Coronary artery (tissue), 2 donors: ENCODE data around the gene FBXW9.
"Not testable (repeated sequence)": the region's sequence is repeated elsewhere in the genome, so short reads cannot be mapped to it uniquely, and the experiment has no call there.

ENCODE experiments used
- DNase-seq: peaks from one replicate; pipeline ENCODE4 v3.0.0-alpha.2; 2017; ENCODE audit warnings: low spot score
- H3K27ac ChIP-seq, 2 donors: fragments of 200-600 bp; sonication (generic); one replicate each; pipeline ENCODE4 v1.5.1; 2016 to 2019
- H3K4me3 ChIP-seq: fragments of 200-600 bp; sonication (generic); 2 replicates; pipeline ENCODE4 v1.5.1; 2016; ENCODE audit warnings: mild to moderate bottlenecking, moderate library complexity
- TF ChIP-seq, protein P1 (sequence below): fragments of 200-600 bp; sonication (generic); IDR thresholded peaks from one replicate; pipeline ENCODE4 v1.5.1; 2019; ENCODE audit warnings: antibody characterized with exemption

Gene FBXW9

DNA sequence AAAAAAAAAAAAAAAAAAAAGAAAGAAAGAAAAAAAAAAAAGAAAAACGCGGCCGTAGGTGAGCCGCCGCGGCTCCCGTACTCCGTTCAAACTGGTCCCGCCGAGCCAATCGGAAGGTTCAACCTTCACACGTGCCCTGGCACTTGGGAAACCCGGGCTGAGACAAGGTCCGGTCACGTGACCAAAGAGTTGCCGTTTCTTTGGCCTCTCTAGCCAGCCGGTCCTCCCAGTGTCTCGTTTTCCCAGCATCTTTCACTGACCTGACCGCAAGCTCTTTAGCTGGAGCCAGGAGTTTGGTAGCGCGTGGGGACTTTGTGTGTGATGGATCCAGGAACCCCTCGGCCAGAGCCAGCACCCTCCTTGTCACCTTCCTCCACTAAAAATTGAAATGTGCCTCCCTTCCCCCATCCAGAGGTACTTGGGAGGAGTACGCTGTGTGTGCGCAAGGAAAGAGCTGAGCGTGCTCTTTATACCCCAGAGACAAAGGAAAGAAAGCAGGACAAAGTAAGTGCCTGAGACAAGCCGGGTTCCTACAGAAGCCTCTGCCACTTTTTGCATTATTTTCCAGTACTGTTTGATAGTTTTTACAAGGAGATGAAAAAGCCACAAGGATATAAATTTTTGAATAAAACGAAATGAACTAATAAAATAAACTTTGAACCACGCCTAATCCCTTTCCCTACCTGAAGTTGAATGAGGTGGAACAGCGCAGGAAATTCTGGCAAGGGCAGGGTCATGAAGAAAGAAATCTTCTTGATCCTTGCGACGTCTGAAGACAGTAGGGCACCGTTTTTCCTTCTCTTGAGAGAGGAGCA is 26.3 kb upstream of the FBXW9 start:
- peak; percentile 98 for DNase-seq
- TF ChIP-seq, protein P1, sequence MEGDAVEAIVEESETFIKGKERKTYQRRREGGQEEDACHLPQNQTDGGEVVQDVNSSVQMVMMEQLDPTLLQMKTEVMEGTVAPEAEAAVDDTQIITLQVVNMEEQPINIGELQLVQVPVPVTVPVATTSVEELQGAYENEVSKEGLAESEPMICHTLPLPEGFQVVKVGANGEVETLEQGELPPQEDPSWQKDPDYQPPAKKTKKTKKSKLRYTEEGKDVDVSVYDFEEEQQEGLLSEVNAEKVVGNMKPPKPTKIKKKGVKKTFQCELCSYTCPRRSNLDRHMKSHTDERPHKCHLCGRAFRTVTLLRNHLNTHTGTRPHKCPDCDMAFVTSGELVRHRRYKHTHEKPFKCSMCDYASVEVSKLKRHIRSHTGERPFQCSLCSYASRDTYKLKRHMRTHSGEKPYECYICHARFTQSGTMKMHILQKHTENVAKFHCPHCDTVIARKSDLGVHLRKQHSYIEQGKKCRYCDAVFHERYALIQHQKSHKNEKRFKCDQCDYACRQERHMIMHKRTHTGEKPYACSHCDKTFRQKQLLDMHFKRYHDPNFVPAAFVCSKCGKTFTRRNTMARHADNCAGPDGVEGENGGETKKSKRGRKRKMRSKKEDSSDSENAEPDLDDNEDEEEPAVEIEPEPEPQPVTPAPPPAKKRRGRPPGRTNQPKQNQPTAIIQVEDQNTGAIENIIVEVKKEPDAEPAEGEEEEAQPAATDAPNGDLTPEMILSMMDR = no peak
- peak overlapping the region; percentile 91 for H3K4me3 ChIP-seq
- H3K27ac ChIP-seq = peak overlapping the region; percentile 95 to 98

DNA sequence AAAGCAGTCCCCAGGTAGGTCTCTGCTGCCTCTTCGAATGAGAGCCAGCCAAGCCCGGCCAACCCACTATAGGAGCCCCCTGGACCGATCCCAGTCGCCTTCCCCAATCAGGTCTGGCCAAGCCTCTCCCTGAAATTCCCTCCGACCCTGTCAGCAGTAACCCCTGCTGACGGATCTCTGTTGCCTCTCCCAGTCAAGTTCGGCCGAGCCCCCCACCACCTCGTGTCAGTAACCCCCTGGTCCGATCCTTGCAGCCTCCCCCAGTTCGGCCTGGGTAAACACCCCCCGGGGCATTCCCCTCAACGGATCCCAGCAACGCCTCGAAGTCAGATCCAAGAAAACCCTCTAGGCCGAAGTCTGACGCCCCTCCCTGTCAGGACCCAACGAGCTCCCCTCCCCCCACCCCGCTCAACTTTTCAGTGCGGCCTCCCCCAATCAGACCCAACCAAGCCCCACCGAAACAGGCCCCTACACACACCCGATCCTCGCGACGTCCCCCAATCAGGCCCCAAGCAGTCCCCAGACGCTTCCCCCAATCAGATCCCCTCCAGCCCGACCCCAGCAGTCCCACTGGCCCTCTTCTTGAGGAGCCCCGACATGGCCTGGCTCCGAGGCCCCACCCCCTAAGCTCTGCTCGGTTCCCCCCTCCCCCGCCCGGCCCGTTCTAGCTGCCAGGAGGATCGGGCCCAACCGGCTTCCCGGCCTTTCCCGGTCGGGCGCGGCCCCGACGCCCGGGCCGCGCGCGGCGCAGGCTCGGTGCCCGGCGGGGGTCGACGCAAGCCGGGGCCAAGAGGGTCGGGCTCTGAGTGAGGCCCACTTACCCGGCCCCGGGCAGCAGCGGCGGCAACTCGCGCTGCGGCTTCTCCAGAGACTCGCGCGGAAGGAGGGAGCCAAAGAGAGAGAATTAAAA is 25.5 kb upstream of the FBXW9 start:
- TF ChIP-seq, protein P1 = no peak
- H3K4me3 ChIP-seq = peak overlapping the region; percentile 91
- peak; percentile 90 for DNase-seq
- H3K27ac ChIP-seq = peak overlapping the region; percentile 95 to 98

DNA sequence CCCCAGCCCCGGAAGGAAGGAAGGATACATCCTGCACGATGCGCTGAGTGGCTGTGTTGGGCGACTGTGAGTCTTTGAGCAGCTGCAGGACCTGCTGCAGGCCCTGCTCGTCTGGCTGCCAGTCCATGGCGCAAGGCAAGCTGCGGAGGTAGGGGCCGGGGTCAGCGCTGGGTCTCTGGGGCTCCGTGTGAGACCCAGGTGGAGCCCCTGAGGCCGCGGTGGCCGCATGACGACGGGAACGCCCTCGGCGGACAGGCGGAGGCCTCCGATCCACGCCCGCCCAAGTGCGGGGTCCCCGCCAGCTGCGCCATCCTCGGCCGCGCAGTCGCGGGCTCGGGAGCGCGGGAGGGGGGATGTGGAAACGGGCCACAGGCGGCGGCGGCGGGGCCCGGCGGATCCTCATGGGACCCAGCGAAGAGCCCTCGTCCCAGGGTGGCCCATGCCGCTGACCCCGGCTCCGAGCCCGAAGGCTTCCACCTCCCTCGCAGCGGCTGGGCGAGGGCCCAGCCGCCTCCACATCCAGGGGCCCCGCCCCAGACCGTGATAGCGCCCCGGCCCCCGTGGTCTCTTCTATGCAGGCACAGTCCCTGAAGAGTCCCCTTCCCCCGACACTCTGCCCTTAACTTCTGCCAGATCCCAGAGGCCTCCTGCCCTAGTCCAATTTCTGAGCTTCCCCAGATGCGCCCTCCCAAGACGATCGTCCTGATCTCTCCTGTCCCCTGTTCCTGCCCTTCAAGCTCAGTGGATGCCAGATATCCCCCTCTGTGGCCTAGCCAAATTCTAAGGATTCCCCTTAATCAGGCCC is 24.6 kb upstream of the FBXW9 start:
- no peak for DNase-seq
- TF ChIP-seq, protein P1 = no peak
- Histone ChIP-seq H3K27ac (peak overlapping the region; percentile 95 to 98), H3K4me3 (peak overlapping the region; percentile 91)

DNA sequence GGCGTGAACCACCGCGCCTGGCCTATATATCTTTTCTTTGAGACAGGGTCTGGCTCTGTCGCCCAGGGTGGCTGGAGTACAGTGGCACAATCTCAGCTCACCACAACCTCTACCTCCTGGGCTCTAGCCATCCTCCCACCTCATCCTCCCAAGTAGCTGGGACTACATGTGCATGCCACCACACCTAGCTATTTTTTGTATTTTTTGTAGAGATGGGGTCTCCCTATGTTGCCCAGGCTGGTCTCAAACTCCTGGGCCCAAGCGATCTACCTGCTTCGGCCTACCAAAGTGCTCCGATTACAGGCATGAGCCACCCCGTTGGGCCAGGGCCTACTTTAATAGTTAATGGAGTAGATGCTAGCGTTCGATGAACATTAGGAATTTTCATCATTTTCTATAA is 23.9 kb upstream of the FBXW9 start:
- Histone ChIP-seq H3K4me3 (peak overlapping the region; percentile 91), H3K27ac (peak overlapping the region; percentile 95 to 98)
- DNase-seq = no peak
- TF ChIP-seq, protein P1 = no peak

DNA sequence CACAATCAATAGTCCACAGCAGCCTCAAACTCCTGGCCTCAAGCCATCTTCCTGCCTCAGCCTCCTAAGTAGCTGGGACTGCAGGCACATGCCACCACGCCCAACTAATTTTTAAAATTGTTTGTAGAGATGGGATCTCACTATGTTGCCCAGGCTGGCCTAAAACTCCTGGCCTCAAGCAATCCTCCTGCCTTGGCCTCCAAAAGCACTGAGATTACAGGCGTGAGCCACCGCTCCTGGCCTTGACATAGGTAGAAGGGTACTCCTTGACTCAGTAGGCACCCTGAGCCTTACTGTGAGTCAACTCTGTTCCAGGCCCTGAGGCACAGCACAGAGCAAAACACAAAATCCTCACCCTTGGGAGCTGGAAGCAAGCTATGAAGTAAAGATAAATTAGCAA is 19.5 kb upstream of the FBXW9 start:
- DNase-seq = no peak
- Histone ChIP-seq H3K27ac (no peak overlapping the region), H3K4me3 (no peak overlapping the region)
- TF ChIP-seq, protein P1 = no peak

DNA sequence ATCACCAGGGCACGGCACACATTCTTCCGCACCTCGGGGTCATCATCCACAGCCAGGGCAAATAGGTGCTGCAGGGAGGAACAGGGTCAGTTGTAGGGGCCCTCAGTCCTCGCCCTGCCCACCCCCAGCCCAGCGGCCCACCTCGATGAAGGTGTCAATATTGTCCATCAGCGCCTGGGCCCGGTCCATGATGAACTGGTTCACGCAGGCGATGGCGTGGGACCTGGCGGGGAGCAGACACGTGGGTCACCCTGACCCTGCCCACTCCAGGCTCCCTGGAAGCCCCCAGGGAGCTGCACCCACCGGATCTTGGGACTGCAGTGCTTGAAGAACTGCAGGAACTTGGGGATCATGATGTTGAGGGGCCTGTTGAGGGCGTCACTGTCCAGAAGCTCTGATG is 18.7 kb upstream of the FBXW9 start:
- H3K27ac ChIP-seq = no peak overlapping the region
- no peak for DNase-seq
- TF ChIP-seq, protein P1 = no peak
- no peak overlapping the region for H3K4me3 ChIP-seq

DNA sequence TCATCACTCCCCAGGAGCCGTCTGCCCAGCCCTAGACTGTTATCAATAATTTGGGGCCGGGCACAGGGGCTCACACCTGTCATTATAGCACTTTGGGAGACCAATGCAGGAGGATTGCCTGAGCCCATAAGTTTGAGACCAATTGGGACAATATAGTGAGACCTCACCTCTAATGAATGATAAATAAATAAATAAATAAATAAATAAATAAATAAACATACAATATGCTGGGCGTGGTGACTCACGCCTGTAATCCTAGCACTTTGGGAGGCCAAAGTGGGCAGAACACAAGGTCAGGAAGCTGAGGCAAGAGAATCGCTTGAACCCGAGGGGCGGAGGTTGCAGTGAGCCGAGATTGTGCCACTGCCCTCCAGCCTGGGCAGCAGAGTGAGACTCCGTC is 16.9 kb upstream of the FBXW9 start:
- not testable (repeated sequence) for DNase-seq, H3K4me3 ChIP-seq, H3K27ac ChIP-seq

DNA sequence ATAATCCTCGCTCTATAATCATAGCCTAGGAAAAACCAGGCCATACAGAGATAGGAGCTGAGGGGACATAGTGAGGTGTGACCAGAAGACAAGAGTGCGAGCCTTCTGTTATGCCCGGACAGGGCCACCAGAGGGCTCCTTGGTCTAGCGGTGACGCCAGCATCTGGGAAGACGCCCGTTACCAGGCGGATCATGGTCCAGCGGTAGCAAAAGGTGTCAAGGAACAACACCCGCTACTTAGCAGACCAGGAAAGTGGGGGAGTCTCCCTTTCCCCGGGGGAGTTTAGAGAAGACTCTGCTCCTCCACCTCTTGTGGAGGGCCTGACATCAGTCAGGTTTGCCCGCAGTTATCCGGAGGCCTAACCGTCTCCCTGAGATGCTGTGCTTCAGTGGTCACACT is 15.6 kb upstream of the FBXW9 start:
- not testable (repeated sequence) for H3K4me3 ChIP-seq, H3K27ac ChIP-seq, DNase-seq
